ENCODE data around the gene SKI.

DNA sequence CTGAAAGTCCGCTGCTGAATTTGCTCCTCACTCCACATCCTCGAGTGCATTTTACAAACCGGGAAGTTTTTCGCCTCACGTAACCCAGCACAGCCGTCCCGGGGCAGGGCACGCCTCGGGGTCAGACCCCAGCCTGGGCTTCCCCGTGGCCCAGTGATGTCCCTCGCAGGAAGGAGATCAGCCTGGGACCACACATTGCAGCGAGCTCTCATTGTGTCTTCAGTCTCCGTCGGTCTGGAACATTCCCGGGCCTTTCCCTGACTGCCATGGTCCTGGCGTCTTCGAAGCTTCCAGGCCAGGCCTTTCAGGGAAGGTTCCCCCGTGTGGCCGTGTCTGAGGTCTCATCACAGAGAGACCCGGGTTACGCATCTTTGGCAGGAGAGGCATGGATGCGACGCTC lies 119.8 kb downstream of the SKI start:
- TF ChIP-seq, protein P1, sequence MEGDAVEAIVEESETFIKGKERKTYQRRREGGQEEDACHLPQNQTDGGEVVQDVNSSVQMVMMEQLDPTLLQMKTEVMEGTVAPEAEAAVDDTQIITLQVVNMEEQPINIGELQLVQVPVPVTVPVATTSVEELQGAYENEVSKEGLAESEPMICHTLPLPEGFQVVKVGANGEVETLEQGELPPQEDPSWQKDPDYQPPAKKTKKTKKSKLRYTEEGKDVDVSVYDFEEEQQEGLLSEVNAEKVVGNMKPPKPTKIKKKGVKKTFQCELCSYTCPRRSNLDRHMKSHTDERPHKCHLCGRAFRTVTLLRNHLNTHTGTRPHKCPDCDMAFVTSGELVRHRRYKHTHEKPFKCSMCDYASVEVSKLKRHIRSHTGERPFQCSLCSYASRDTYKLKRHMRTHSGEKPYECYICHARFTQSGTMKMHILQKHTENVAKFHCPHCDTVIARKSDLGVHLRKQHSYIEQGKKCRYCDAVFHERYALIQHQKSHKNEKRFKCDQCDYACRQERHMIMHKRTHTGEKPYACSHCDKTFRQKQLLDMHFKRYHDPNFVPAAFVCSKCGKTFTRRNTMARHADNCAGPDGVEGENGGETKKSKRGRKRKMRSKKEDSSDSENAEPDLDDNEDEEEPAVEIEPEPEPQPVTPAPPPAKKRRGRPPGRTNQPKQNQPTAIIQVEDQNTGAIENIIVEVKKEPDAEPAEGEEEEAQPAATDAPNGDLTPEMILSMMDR (IDR thresholded peaks at IDR 0.05), result no peak
- TF ChIP-seq POLR2A (IDR thresholded peaks at IDR 0.05) (no peak), POLR2AphosphoS5 (IDR thresholded peaks at IDR 0.05; ENCODE audit: insufficient read depth in 1 of 2, low read depth in 1 of 2) (no peak)
